Prostate gland (tissue), 2 donors: ENCODE data around the gene RNF144B. TPM values are rescaled to one million over a fixed set of nuclear protein-coding genes. Genes with fewer than 3 reads are reported as not detected.
A peak's percentile ranks its signal among the peaks of the same experiment; 100 is the strongest.
"Not testable (repeated sequence)": the region's sequence is repeated elsewhere in the genome, so short reads cannot be mapped to it uniquely, and the experiment has no call there.

Experiments used
- DNase-seq: peaks from one replicate; pipeline ENCODE4 v3.0.0-alpha.2; 2019; ENCODE audit warnings: low spot score
- H3K27ac ChIP-seq, 2 donors: fragments of 200-600 bp; sonication (generic); 2 replicates each; pipeline ENCODE4 v1.5.1; 2017 to 2019
- H3K27me3 ChIP-seq: fragments of 200-600 bp; sonication (generic); replicated peaks from 2 replicates; pipeline ENCODE4 v1.5.1; 2019; ENCODE audit not compliant: insufficient read depth
- H3K36me3 ChIP-seq, 2 donors: fragments of 200-600 bp; sonication (generic); 1 replicate in 1 of 2; 2 replicates in 1 of 2; pipeline versions ENCODE4 v1.5.1 to v1.8.1; 2017 to 2019
- H3K4me1 ChIP-seq: fragments of 200-600 bp; sonication (generic); replicated peaks from 2 replicates; pipeline ENCODE4 v1.5.1; 2019
- H3K4me3 ChIP-seq, 2 donors: fragments of 200-600 bp; sonication (generic); 2 replicates each; pipeline ENCODE4 v1.5.1; 2017 to 2019
- H3K9me3 ChIP-seq: fragments of 200-600 bp; sonication (generic); 2 replicates; pipeline ENCODE4 v1.5.1; 2017
- CTCF ChIP-seq, 4 experiments: fragments of 200-600 bp in 2 of 4; fragments of 450-650 bp in 2 of 4; sonication (generic) in 2 of 4; IDR thresholded peaks; 1 replicate in 3 of 4; 2 replicates in 1 of 4; pipeline ENCODE4 v1.5.1; 2016 to 2019; ENCODE audit warnings: antibody characterized with exemption in 4 of 4, mild to moderate bottlenecking in 2 of 4, moderate library complexity in 2 of 4
- POLR2A ChIP-seq: fragments of 450-650 bp; IDR thresholded peaks from one replicate; pipeline ENCODE4 v1.6.1; 2016; ENCODE audit warnings: antibody characterized with exemption, mild to moderate bottlenecking
- POLR2AphosphoS5 ChIP-seq: sonication (generic); formaldehyde crosslinking; IDR thresholded peaks from one replicate; pipeline ENCODE4 v1.6.1; 2017; ENCODE audit warnings: antibody characterized with exemption
- WGBS: methylation state at CpG from one replicate; pipeline ENCODE4 v1.1.5; 2018; 5-methylcytosine and 5-hydroxymethylcytosine counted together
- intact Hi-C: fragments of 100-400 bp; cut with DNase I; formaldehyde crosslinking; loops from one replicate; pipeline ENCODE4 v1.14.2; 2022
- total RNA-seq, 2 donors: library from RNA; depleted of rRNA; stranded (reverse); fragments of >200 nt; gene quantifications; one replicate each; pipeline ENCODE4 v1.1.0, GENCODE V29; 2016

RNF144B gene
- total RNA-seq, 2 donors from 2014 or later, result 25.3 to 50.8 TPM

GRCh38 chr6:18397701-18398100 lies 10.6 kb downstream of the RNF144B start:
- no peak overlapping the region for H3K27ac ChIP-seq
- H3K9me3 ChIP-seq, result no peaks in the 10 kb centered on the region
- TF ChIP-seq POLR2A (no peak), CTCF (IDR thresholded peaks at IDR 0.05) (no peak), POLR2AphosphoS5 (no peak)
- intact Hi-C loops, result no loop called here
- H3K4me3 ChIP-seq, result no peak overlapping the region
- WGBS, result 86% methylated on average over 6 of the region's 6 CpGs
- no peaks in the 10 kb centered on the region for H3K27me3 ChIP-seq
- DNase-seq, result no peak
- no peaks in the 10 kb centered on the region for H3K4me1 ChIP-seq
- H3K36me3 ChIP-seq, result no peaks in the 10 kb centered on the region

GRCh38 chr6:18398225-18398624 lies 11.1 kb downstream of the RNF144B start:
- H3K36me3 ChIP-seq, H3K27ac ChIP-seq, DNase-seq, H3K4me3 ChIP-seq, H3K4me1 ChIP-seq, H3K9me3 ChIP-seq, H3K27me3 ChIP-seq, intact Hi-C loops: not testable (repeated sequence)
- 96% methylated on average over 4 of the region's 4 CpGs for WGBS

- intact Hi-C loops, result no loop called here
- H3K4me3 ChIP-seq, result no peak overlapping the region
Observed at GRCh38 chr6:18400831-18401446, 13.8 kb downstream of the RNF144B start.

GRCh38 chr6:18404965-18405364 lies 17.8 kb downstream of the RNF144B start:
- H3K9me3 ChIP-seq, H3K4me1 ChIP-seq, H3K36me3 ChIP-seq, H3K4me3 ChIP-seq, intact Hi-C loops, DNase-seq, H3K27me3 ChIP-seq: not testable (repeated sequence)
- H3K27ac ChIP-seq, result peak overlapping the region; percentile 55 to 66
- WGBS, result 90% methylated on average over 6 of the region's 6 CpGs

More at GRCh38 chr6:18400831-18401446, 13.8 kb downstream of the RNF144B start:
- Histone ChIP-seq H3K4me1 (no peaks in the 10 kb centered on the region), H3K36me3 (no peaks in the 10 kb centered on the region), H3K27ac (peak overlapping the region; percentile 1 to 24), H3K27me3 (no peaks in the 10 kb centered on the region), H3K9me3 (no peaks in the 10 kb centered on the region)
- no peak for DNase-seq
- 71% methylated on average over 2 of the region's 2 CpGs for WGBS
- TF ChIP-seq CTCF (IDR thresholded peaks at IDR 0.05) (no peak), POLR2A (no peak), POLR2AphosphoS5 (no peak)

- peak; percentile 43 for DNase-seq
- no peaks in the 10 kb centered on the region for H3K4me1 ChIP-seq
- H3K9me3 ChIP-seq, result no peaks in the 10 kb centered on the region
- peak overlapping the region; percentile 55 to 66 for H3K27ac ChIP-seq
- TF ChIP-seq POLR2A (no peak), POLR2AphosphoS5 (peak; percentile 83), CTCF (IDR thresholded peaks at IDR 0.05) (no peak)
- no peaks in the 10 kb centered on the region for H3K27me3 ChIP-seq
- intact Hi-C loops, result no loop called here
- 22% methylated on average over 4 of the region's 4 CpGs for WGBS
- no peak overlapping the region for H3K4me3 ChIP-seq
- no peaks in the 10 kb centered on the region for H3K36me3 ChIP-seq
Observed at GRCh38 chr6:18405477-18406293, 18.5 kb downstream of the RNF144B start.
